Testis (tissue), 2 donors: ENCODE data around the gene DUXA.
"Not testable (repeated sequence)": the region's sequence is repeated elsewhere in the genome, so short reads cannot be mapped to it uniquely, and the experiment has no call there.

Source experiments
- CTCF ChIP-seq, 3 experiments: fragments of 450-650 bp in 2 of 3; fragments of 200-600 bp in 1 of 3; sonication (generic) in 1 of 3; IDR thresholded peaks; one replicate each; pipeline ENCODE4 v1.5.1; 2016 to 2019; ENCODE audit warnings: antibody characterized with exemption in 3 of 3, mild to moderate bottlenecking in 2 of 3, moderate library complexity in 1 of 3
- POLR2A ChIP-seq: fragments of 450-650 bp; IDR thresholded peaks from one replicate; pipeline ENCODE4 v1.6.1; 2017; ENCODE audit warnings: antibody characterized with exemption, mild to moderate bottlenecking, moderate library complexity

DNA sequence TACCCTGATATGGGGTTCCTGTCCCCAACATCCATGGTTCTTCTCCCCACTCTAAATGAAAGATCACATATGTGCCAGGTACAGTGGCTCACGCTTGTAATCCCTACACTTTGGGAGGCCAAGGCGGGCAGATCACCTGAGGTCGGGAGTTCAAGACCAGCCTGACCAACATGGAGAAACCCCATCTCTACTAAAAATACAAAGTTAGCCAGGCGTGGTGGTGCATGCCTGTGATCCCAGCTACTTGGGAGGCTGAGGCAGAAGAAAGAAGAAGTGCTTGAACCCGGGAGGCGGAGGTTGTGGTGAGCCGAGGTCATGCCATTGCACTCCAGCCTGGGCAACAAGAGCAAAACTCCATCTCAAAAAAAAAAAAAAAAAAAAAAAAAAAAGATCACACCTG, 53.8 kb downstream of the DUXA start:
- TF ChIP-seq CTCF (IDR thresholded peaks at IDR 0.05); POLR2A: not testable (repeated sequence)
